ENCODE measurements around the gene RPL13.

Gene RPL13

GRCh38 chr16:89545044-89545830 lies 15.2 kb upstream of the RPL13 start:
- FAIRE-seq, result no peak

DNA sequence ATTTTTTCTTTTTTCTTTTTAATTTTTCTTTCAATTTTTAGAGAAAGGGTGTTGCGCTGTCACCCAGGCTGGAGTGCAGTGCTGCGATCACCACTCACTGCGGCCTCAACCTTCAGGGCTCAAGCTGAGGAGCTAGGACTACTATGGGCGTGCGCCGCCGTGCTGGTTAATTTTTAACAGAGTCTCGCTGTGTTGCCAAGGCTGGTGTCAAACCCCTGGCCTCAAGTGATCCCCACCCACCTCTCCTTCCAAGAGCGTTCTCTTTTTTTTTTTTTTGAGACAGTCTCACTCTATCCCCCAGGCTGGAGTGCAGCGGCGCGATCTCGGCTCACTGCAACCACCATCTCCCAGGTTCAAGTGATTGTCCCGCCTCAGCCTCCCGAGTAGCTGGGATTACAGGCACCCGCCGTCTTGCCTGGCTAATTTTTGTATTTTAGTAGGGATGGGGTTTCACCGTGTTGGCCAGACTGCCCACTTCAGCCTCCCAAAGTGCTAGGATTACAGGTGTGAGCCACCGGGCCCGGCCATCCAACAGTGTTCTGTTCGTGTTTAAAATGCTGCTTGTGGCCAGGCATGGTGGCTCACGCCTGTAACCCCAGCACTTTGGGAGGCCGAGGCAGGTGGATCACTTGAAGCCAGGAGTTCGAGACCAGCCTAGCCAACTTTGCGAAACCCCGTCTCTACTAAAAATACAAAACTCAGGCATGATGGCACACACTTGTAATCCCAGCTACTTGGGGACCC lies 14.5 kb upstream of the RPL13 start:
- no peak for FAIRE-seq

GRCh38 chr16:89546781-89547180 lies 13.7 kb upstream of the RPL13 start:
- no peak for FAIRE-seq

DNA sequence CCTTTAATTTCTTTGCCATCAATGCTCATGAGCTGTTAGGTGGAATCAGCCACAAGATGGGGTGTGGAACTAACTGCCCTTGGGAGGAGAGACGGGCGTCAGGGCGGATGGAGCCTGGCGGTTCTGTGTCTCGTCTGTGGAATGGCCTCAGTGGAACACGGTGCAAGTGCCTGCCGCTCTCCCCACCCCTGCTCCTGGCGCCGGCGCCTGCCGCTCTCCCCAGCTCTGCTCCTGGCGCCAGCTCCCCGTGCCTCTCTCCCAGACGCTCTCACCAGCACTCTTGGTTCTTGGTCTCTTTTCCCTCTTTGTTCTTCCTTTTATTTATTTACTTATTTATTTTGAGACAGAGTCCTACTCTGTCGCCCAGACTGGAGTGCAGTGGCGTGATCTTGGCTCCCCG lies 13.2 kb upstream of the RPL13 start:
- no peak for FAIRE-seq

GRCh38 chr16:89547860-89548259 lies 12.6 kb upstream of the RPL13 start:
- no peak for FAIRE-seq

DNA sequence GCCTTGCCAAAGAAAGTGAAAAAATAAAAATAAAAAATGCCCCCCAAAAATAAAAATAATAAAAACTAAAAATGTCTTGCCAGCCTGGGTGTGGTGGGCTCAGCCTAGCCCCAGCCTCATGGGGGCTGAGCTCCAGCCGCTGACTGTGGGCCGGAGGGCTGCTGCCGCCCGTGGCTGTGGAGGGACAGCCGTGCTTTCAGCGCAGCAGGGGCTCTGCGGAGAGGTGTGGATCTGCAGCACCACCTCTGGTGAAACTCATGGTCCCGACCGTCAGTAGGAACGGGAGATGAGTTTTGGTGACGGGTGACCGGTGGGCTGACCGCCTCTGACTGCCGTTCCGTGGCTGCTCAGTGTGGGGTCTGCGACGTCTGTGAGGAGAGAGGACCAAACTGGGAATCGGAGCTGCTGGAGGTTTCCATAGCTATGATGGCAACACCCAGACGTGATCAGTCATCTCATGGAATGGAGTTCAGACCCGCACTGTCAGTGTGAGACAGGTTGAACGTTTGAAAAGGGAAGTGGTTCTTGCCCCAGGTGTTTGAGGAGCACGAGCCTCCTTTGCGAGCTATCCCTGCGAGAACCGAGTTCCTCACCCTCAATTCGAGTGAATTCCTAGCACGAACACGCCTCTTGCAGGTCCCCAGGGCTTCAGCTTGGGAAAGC lies 12.0 kb upstream of the RPL13 start:
- no peak for FAIRE-seq

DNA sequence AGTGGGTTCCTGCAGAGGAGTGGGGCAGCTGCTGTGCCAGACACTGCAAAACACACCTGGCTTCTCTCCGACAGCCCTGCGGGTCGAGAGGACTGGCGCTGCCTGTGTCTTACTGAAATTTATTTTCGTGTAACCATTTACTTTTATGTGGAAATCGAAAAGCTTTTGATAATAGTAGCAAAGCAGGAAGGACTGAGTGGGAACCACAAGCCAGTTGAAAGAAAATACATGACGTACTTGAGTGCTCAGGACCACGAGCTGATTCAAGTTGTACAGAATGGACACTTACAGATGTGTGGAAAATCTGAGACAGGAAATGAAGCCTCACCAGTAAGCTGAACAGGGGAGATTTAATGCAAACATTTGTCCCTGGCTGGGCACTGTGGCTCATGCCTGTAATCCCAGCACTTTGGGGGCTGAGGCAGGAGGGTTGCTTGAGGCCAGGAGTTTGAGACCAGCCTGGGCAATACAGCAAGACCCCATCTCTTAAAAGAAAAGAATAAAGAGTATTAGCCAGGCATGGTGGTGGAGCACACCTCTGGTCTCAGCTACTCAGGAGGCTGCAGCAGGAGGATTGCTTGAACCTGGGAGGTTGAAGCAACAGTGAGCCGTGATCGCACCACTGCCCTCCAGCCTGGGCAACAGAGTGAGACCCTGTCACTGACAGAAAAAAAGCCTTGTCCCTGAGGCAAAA lies 11.3 kb upstream of the RPL13 start:
- no peak for FAIRE-seq

GRCh38 chr16:89550421-89551007 lies 10.0 kb upstream of the RPL13 start:
- FAIRE-seq, result no peak

GRCh38 chr16:89552329-89552728 lies 8.2 kb upstream of the RPL13 start:
- FAIRE-seq, result no peak

GRCh38 chr16:89552913-89553312 lies 7.6 kb upstream of the RPL13 start:
- no peak for FAIRE-seq

- no peak for FAIRE-seq
Observed at GRCh38 chr16:89553733-89554132, 6.7 kb upstream of the RPL13 start.

GRCh38 chr16:89554343-89554742 lies 6.1 kb upstream of the RPL13 start:
- FAIRE-seq, result no peak

- FAIRE-seq, result no peak
Observed at GRCh38 chr16:89555265-89555664, 5.2 kb upstream of the RPL13 start.

- FAIRE-seq, result no peak
Observed at GRCh38 chr16:89555780-89556179, 4.7 kb upstream of the RPL13 start.

DNA sequence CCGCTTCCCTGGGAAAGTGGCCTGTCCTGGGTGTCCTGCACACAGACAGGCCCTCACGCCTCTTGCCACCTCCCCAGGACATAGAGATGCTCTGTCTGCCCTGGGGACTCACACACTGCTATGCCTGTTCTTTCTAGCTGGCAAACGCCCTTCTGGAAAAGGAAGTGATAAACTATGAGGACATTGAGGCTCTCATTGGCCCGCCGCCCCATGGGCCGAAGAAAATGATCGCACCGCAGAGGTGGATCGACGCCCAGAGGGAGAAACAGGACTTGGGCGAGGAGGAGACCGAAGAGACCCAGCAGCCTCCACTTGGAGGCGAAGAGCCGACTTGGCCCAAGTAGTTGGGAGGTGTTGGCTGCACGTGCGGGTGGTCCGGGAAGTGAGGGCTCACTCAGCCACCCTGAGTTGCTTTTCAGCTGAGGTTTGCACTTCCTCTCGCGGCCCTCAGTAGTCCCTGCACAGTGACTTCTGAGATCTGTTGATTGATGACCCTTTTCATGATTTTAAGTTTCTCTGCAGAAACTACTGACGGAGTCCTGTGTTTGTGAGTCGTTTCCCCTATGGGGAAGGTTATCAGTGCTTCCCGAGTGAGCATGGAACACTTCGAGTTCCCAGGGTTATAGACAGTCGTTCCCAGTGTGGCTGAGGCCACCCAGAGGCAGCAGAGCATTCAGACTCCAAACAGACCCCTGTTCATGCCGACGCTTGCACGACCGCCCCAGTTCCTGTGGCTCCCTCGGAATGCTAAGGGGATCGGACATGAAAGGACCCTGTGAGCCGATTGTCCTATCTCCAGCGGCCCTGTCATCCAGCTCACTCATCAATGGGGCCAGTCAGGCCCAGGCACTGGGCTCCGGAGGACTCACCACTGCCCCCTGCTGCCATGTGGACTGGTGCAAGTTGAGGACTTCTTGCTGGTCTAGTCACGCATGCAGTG lies 3.5 kb upstream of the RPL13 start:
- FAIRE-seq, result no peak

DNA sequence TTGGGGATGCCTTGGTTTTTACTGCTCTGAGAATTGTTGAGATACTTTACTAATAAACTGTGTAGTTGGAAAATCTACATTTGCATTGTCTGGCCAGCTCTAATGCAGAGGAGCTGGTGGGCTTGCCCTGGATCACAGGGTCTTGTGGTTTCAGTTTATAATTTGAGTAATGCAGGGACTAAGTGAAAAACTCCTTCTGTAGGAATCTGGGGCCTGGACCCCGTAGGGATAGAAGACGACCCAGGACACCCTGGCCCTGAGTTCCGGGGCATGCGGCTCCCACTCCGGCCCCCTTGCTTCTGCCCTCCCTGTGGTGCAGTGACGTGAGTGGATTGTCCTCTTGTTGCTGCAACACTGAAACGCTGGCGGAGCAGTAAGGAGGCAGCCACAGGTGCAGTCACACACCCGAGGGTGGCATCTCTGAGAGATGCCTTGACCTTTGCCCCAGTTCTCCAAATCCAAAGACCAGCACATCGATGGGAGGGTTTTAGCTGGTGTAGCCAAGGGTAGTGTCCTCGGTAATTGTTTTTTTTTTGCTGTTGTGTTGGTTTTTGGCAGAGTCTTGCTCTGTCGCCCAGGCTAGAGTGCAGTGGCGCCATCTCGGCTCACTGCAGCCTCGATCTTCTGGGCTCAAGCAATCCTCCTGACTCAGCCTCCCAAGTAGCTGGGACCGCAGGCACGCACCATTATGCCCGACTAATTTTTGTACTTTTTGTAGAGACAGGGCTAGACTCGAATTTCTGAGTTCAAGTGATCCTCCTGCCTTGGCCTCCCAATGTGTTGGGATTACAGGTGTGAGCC lies 2.6 kb upstream of the RPL13 start:
- no peak for FAIRE-seq

- no peak for FAIRE-seq
Observed at GRCh38 chr16:89561142-89561883, 831 bp downstream of the RPL13 start.

DNA sequence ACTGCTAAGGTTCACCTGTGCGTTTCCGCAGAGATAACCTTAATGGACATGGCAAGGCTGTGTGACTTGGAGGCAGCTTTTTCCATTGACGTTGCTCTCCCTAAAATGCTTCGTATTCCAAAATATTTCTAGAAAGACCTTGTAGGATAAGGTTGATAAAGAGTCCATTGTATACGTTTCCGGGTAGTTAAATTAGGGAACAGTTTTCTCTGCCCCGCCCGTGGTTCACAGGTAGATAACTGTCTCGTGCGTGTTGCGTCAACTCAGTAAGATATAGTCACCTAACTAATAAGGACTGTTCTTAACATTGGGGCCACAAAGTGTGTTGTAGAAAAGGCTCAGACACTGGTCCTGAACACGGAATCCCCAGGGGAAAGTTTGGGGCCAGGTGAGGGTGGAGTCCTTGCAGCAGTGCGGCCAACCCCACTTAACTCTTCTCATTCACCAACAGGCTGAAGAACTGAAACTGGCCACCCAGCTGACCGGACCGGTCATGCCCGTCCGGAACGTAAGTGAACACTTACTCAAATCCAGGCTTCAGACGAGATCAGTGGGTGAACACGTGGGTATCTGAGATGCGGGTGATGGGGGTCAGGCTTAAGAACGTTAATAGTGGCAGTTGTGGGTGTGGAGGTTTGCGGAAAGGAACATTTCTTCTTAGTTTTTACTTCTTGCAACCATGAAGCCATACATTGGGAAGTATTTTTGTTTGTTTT lies 1.6 kb downstream of the RPL13 start:
- no peak for FAIRE-seq

- no peak for FAIRE-seq
Observed at GRCh38 chr16:89562939-89563338, 2.5 kb downstream of the RPL13 start.

Data from islet of Langerhans (tissue), 1 donor.